ENCODE results near the gene PEX7. TPM values are rescaled to one million over a fixed set of nuclear protein-coding genes. Genes with fewer than 3 reads are reported as not detected.
A peak's percentile ranks its signal among the peaks of the same experiment; 100 is the strongest.

Gene PEX7
- total and polyA plus RNA-seq, 2 experiments from 2014 or later, result 13.7 to 15.7 TPM

GRCh38 chr6:136923116-136923953 is 100.9 kb downstream of the PEX7 start:
- no peak for TF ChIP-seq CTCF (IDR thresholded peaks at IDR 0.05; ENCODE audit: low read depth, low read length)
- DNase-seq (ENCODE audit: low read depth in 1 of 2, low spot score in 1 of 2), result no peak
- Histone ChIP-seq H3K36me3 (no peaks in the 10 kb centered on the region), H3K27me3 (peaks cover 79% of the 10 kb centered on the region), H3K4me3 (no peak overlapping the region), H3K27ac (no peak overlapping the region), H3K4me1 (ENCODE audit: low read depth) (no peaks in the 10 kb centered on the region), H3K9me3 (ENCODE audit: low read depth) (no peaks in the 10 kb centered on the region)

DNA sequence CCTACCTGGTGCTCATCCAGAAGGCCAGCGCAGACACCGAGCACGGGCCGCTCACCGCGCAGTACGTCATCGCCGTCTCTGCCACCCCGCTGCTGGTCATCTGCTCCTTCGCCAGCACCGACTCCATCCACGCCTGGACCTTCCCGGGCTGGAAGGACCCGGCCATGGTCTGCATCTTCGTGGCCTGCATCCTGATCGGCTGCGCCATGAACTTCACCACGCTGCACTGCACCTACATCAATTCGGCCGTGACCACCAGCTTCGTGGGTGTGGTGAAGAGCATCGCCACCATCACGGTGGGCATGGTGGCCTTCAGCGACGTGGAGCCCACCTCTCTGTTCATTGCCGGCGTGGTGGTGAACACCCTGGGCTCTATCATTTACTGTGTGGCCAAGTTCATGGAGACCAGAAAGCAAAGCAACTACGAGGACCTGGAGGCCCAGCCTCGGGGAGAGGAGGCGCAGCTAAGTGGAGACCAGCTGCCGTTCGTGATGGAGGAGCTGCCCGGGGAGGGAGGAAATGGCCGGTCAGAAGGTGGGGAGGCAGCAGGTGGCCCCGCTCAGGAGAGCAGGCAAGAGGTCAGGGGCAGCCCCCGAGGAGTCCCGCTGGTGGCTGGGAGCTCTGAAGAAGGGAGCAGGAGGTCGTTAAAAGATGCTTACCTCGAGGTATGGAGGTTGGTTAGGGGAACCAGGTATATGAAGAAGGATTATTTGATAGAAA is 101.7 kb downstream of the PEX7 start:
- Histone ChIP-seq H3K9me3 (ENCODE audit: low read depth) (no peaks in the 10 kb centered on the region), H3K36me3 (no peaks in the 10 kb centered on the region), H3K4me1 (ENCODE audit: low read depth) (no peaks in the 10 kb centered on the region), H3K27ac (no peak overlapping the region), H3K27me3 (peaks cover 71% of the 10 kb centered on the region), H3K4me3 (no peak overlapping the region)
- no peak for DNase-seq (ENCODE audit: low read depth in 1 of 2, low spot score in 1 of 2)
- TF ChIP-seq CTCF (IDR thresholded peaks at IDR 0.05; ENCODE audit: low read depth, low read length), result no peak

DNA sequence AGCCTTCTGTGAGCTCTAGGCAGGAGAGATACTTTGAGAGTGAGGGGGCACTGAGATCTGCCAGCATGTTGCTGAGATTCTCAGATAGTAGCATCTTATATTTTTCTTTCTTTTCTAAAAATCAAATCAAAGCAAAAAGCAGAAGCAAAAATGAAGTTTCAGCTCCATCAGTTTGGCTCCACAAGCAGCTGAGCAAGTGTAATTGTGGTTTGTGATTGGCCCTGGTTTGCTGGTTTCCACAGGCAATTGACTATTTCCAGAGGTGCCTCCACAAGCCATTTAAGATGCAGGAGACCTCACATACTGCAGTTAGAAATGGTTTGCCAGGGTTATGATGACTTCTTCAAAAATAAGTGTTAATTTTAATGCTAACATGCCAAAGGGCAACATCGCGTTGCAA is 104.0 kb downstream of the PEX7 start:
- Histone ChIP-seq H3K4me3 (no peak overlapping the region), H3K27me3 (peaks cover 49% of the 10 kb centered on the region), H3K4me1 (ENCODE audit: low read depth) (no peaks in the 10 kb centered on the region), H3K27ac (no peak overlapping the region), H3K9me3 (ENCODE audit: low read depth) (no peaks in the 10 kb centered on the region), H3K36me3 (no peaks in the 10 kb centered on the region)
- TF ChIP-seq CTCF (IDR thresholded peaks at IDR 0.05; ENCODE audit: low read depth, low read length), result no peak
- DNase-seq (ENCODE audit: low read depth in 1 of 2, low spot score in 1 of 2), result no peak

- DNase-seq (ENCODE audit: low read depth in 1 of 2, low spot score in 1 of 2), result peak in 1 of 2 donors; percentile 25
- H3K9me3 ChIP-seq (ENCODE audit: low read depth), result no peaks in the 10 kb centered on the region
- peaks cover 40% of the 10 kb centered on the region for H3K27me3 ChIP-seq
- TF ChIP-seq CTCF (IDR thresholded peaks at IDR 0.05; ENCODE audit: low read depth, low read length), result peak; percentile 34
- H3K4me1 ChIP-seq (ENCODE audit: low read depth), result no peaks in the 10 kb centered on the region
- H3K27ac ChIP-seq, result no peak overlapping the region
- H3K4me3 ChIP-seq, result no peak overlapping the region
- H3K36me3 ChIP-seq, result no peaks in the 10 kb centered on the region
Measured at GRCh38 chr6:136927292-136927691, 104.9 kb downstream of the PEX7 start.

- no peaks in the 10 kb centered on the region for H3K4me1 ChIP-seq (ENCODE audit: low read depth)
- no peaks in the 10 kb centered on the region for H3K9me3 ChIP-seq (ENCODE audit: low read depth)
- TF ChIP-seq CTCF (IDR thresholded peaks at IDR 0.05; ENCODE audit: low read depth, low read length), result no peak
- peaks cover 7% of the 10 kb centered on the region for H3K27me3 ChIP-seq
- no peak for DNase-seq (ENCODE audit: low read depth in 1 of 2, low spot score in 1 of 2)
- H3K36me3 ChIP-seq, result no peaks in the 10 kb centered on the region
- no peak overlapping the region for H3K4me3 ChIP-seq
- H3K27ac ChIP-seq, result no peak overlapping the region
Measured at GRCh38 chr6:136930528-136930927, 108.1 kb downstream of the PEX7 start.
